Cardiac fibroblast (primary cell): ENCODE data around the gene ATP1B4.

ENCODE experiments used
- DNase-seq, 2 donors: peaks; one replicate each; pipeline versions ENCODE4 v3.0.0 to v3.0.0-alpha.2; 2010; ENCODE audit warnings: low read depth in 2 of 2
- H3K4me3 ChIP-seq, 2 donors: replicated peaks in 1 of 2; 1 replicate in 1 of 2; 2 replicates in 1 of 2; pipeline ENCODE4 v1.5.1; 2011; ENCODE audit warnings: low read depth in 2 of 2, low read length in 2 of 2, mild to moderate bottlenecking in 2 of 2, moderate library complexity in 1 of 2
- CTCF ChIP-seq: IDR thresholded peaks from one replicate; pipeline ENCODE4 v1.5.1; 2011; ENCODE audit warnings: low read depth, mild to moderate bottlenecking, low read length, inconsistent platforms

Gene ATP1B4

GRCh38 chrX:120380699-120381098 lies 18.8 kb downstream of the ATP1B4 start:
- DNase-seq, result peak; percentile 2 to 27
- H3K4me3 ChIP-seq, result no peak overlapping the region
- peak; percentile 18 for TF ChIP-seq CTCF

GRCh38 chrX:120401301-120401700 lies 39.4 kb downstream of the ATP1B4 start:
- no peak for DNase-seq
- TF ChIP-seq CTCF, result no peak
- H3K4me3 ChIP-seq, result no peak overlapping the region

GRCh38 chrX:120402369-120402768 lies 40.5 kb downstream of the ATP1B4 start:
- H3K4me3 ChIP-seq, result no peak overlapping the region
- no peak for TF ChIP-seq CTCF
- DNase-seq, result no peak

GRCh38 chrX:120406638-120407037 lies 44.7 kb downstream of the ATP1B4 start:
- TF ChIP-seq CTCF, result no peak
- no peak overlapping the region for H3K4me3 ChIP-seq
- DNase-seq, result no peak

GRCh38 chrX:120408168-120408567 lies 46.3 kb downstream of the ATP1B4 start:
- no peak overlapping the region for H3K4me3 ChIP-seq
- TF ChIP-seq CTCF, result no peak
- DNase-seq, result no peak

- no peak for DNase-seq
- TF ChIP-seq CTCF, result no peak
Measured at GRCh38 chrX:120419463-120419862, 57.6 kb downstream of the ATP1B4 start.

GRCh38 chrX:120426599-120426998 lies 64.7 kb downstream of the ATP1B4 start:
- TF ChIP-seq CTCF, result no peak
- H3K4me3 ChIP-seq, result no peak overlapping the region
- peak in 1 of 2 donors; percentile 49 for DNase-seq

More at GRCh38 chrX:120419463-120419862, 57.6 kb downstream of the ATP1B4 start:
- H3K4me3 ChIP-seq, result no peak overlapping the region
